Measurements from ENCODE around the gene PARD3B. TPM values are rescaled to one million over a fixed set of nuclear protein-coding genes. Genes with fewer than 3 reads are reported as not detected.
A peak's percentile ranks its signal among the peaks of the same experiment; 100 is the strongest.

Gene PARD3B
- polyA plus RNA-seq, 10 donors = 6.5 to 10.2 (median 7.4) TPM

DNA sequence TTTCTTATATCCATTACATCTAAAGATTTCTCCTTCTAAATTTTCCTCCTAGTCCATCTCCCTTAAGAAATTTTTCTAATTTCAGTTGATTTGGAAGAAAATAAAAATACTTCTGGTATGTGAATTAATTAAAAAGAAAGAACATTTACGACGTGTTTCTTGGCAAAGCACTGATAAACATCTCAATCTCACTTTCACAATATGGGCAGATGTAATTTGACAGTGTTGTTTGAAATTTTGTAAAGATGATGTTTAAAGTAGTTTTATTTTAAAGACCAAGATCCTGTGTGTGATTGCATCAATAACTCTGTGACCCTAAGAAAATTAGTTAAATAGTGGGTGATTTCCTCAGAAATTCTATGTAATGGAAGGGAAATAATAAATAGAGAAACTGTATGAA, 510.0 kb downstream of the PARD3B start:
- no peak for DNase-seq

GRCh38 chr2:205056151-205056561, 510.9 kb downstream of the PARD3B start:
- peak in 2 of 3 donors; percentile 11 to 15 for DNase-seq

DNA sequence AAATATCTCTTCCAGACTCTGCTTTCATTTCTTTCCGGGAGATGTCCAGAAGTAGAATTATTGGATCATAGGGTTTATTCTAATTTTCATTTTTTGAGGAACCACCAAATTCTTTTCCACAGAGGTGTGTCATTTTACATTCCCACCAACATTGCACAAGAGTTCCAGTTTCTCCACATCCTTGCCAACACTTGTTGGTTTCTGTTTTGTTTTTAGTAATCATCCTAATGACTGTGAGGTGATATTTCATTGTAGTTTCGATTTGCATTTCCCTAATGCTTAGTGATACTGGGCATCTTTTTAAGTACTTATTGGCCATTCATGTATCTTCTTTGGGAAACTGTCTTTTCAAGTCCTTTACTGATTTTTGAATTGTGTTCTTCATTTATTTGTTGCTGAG, 513.1 kb downstream of the PARD3B start:
- DNase-seq = no peak

DNA sequence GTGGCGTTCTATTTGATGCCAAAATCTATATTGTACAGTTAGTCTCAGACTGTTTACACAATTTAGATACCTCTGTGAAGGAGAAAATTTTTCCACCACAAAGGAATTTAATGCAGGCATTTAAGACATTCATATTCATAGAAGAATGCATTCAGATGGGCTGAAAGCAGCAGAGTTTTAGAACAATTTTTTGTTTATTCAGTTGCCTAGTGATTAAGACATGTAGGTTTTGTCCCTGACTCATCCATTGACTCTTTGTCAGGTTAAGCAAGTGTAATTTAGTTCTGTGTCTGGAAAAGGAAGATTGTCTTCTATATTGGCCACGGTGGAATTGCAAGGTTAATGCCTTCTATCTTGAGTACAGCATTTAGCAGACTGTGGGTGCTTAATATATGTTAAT, 515.0 kb downstream of the PARD3B start:
- DNase-seq = peak in 1 of 3 donors; percentile 60

DNA sequence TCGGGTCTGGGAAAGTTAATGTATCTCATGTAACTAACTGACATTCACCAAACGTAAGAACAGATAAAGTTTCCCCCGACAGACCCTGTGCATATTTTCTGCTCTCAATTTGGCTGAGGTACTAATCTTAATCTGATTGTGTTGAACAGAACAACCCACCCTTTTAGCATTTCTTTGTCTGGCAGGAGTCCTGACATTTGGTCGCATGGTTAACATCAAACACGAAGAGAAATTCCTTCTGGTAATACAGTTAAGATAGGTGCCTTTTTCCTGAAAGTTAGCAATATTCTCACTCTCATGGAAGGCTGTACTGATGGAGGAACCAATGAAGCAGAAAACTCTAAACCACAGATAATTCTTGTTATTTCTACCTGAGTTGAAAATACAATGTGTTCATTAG, 520.8 kb downstream of the PARD3B start:
- DNase-seq = no peak

- no peak for DNase-seq
These were observed 524.7 kb downstream of the PARD3B start for GRCh38 chr2:205069928-205070327.

DNA sequence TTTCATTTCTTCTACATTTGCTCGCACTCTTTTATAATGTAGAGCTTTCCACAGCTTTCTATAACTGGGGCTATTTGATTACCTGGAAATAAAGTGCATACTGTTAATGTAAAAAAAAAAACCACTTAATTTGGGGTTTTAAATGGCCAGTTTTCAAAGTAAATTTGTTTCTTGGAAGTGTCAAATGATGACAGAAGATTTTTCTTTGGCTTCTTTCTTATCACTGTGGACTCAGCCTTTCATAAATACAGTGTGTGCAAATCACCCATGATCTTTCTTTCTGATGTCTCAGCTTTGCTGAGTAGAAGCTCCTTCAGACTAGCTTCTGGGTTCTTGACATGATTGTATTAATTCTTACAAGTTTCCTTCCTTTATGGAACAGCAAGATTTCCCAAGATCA, 525.6 kb downstream of the PARD3B start:
- DNase-seq = no peak

DNA sequence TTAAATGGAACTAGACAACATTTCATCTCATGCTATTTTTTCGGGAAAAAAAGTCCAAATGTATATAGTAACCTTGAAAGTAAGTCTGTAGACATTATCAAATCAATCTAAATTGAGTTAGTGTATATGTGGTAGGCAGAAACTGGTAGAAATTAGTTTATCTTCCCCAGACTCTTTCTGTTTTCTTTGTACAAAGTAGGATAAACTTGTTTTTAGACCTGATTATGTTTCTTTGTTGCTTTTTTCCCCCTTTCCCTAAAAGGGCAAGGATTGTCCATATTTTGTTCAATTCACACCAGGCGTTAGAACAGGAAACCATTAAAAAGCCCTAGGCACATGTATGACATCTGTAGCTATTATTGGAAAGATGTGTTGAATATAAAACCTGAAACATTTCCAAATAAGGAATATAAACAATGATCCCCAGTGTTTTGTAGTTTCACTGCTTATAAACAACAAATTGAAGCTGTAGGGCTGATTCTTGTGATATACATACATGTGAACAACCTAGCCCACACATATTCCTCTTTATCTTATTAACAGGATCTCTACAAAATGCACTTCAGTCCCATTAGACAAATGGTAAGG, 528.3 kb downstream of the PARD3B start:
- peak in 1 of 3 donors; percentile 31 for DNase-seq

DNA sequence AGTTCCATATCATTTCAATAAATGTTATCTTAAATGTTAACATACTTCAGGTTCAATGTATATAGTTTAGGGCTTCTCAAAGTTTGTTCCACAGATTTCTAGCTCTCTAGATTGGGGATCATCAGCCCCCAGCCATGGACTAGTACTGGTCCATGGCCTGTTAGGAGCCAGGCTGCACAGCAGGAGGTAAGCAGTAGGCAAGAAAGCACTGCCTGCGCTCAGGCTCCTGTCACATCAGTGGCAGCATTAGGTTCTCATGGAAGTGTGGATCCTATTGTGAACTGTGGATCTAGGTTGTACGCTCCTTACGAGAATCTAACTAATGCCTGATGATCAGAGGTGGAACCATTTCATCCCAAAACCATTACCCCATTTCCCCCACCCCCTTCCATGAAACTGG, 531.1 kb downstream of the PARD3B start:
- DNase-seq = no peak

- DNase-seq = no peak
These were observed 531.9 kb downstream of the PARD3B start for GRCh38 chr2:205077159-205077558.

DNA sequence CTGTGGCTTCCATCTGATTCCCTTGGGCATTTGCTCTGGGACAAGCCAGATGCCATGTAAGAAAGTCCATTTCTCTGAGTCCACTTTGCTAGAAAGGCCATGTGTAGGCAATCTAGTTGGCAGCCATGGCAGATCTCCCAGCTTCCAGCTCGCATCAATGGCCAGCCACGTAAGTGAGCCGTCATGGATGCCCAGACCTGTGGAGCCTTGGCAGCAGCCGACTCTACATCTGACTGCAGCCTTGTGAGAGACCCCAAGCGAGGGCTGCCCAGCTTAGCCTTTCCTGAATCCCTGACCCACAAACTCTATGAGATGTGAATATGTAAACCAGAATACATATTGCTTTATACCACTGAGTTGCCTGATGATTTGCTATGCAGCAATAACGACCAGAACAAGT, 533.5 kb downstream of the PARD3B start:
- DNase-seq = no peak

DNA sequence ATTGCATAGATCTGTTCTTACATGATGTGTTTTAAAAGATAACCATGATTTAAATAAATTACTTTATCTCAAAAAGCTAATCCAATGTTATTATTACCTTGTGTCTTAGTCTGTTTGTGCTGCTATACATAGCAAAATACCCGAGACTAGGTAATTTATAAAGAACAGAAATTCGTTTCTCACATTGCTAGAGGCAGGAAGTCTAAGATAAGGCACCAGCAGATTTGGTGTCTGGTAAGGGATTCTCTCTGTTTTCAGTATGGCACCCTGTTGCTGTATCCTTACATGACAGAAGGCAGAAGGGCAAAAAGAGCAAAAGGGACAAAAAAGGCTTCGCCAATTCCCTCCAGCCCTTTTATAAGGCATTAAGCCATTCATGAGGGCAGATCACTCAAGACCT, 533.9 kb downstream of the PARD3B start:
- no peak for DNase-seq

DNA sequence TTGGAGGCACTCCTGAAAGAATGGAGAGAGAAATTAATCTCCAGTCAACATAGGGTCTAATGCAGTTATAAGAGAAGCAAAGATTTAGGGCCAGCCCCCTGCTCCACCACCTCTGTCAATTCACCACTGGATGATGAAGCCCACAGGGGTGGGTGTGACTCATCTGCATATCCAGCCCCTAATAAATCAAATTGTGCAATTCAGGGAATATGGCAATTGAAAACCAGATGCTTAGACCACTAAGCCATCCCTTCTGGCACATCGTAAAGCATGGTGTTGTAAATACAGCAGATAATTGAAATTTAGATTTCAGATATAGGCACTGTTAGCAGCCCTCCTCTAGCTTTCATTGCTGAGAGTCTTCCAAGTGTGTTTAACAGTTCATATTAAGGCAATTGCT, 541.4 kb downstream of the PARD3B start:
- no peak for DNase-seq

DNA sequence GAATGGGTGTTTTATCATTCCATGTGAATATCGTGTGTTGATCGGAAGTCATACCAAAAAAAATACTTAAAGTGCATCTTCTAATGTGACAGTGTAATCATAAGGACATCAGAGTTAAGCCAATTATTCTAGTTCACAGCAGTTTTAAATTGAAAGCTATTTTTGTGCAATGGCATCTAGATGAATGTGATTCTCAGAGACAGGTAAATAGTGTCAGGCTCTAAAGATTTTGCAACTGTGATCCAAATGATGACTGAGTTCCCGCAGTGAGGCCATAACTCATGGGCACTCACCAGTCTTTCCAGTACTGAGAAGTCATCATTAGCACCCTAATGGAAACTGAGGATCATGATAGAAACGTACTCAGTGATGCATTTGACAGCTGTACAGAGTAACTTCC, 542.6 kb downstream of the PARD3B start:
- no peak for DNase-seq

GRCh38 chr2:205089958-205090357, 544.7 kb downstream of the PARD3B start:
- no peak for DNase-seq

- no peak for DNase-seq
These were observed 546.1 kb downstream of the PARD3B start for GRCh38 chr2:205091411-205091810.

- DNase-seq = no peak
These were observed 548.8 kb downstream of the PARD3B start for GRCh38 chr2:205094031-205094430.

- no peak for DNase-seq
These were observed 558.4 kb downstream of the PARD3B start for GRCh38 chr2:205103699-205104098.

DNA sequence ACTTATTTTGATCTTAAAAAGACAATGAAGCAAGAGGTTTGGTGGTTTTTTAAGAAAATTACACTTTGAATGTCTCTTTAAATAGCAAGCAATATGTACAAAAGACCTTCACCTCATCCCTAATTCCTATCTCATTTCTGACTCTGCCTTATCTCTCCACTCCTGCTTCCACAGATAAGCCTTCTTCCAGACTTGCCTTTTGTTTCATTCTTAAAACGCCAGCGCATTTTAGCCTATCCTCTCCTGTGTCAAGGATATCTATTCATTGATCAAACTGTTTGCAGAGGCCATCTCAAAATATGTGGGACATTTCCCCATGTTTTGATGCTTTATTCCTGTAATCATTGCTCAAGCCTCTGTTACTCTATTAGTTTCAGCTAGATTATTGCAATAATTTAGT, 562.5 kb downstream of the PARD3B start:
- DNase-seq = no peak

GRCh38 chr2:205115511-205115910, 570.2 kb downstream of the PARD3B start:
- no peak for DNase-seq

GRCh38 chr2:205117125-205117524, 571.9 kb downstream of the PARD3B start:
- no peak for DNase-seq

- no peak for DNase-seq
These were observed 573.9 kb downstream of the PARD3B start for GRCh38 chr2:205119136-205119535.

DNA sequence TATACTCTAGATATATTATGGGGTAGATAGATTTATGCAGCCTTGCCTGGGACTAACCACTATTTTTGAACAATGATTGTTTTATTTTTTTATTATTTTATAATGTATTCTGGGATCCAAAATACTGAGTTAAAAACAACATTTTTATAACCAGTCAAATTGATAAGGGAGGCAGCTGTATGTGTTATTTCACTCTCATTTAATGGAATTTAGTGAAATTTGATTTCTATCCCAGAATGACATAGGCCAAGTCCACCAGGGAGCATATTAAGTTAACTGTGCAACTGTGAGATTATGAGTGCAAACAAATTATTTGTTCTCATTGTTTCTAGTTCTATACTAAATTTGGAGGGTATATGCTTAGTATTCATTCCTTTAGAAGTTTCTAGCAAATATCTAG, 583.5 kb downstream of the PARD3B start:
- DNase-seq = no peak

DNA sequence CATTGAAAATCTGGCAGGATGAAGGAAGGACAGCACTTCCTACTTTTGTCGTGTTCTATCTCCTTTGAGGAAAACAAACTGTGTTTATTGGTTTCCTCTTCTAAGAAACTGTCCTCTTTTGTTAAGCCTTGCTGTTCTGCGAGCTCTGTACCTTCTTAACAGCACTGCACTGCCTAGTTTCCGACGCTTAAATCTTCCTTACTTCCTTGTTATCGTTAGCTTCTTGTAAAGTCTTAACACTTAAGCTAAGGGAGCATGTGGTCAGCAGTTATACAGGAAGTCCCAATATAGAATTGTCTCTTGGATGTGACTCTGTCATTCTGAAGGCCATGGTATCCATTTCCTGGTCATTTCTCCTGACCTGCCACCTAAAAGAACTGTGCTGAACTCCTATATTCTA, 584.3 kb downstream of the PARD3B start:
- peak in 2 of 3 donors; percentile 1 to 21 for DNase-seq
